GM18502 (cell line): ENCODE results near the gene FASN.

Experiments used
- ATAC-seq: cut with Tn5 transposase; IDR thresholded peaks from one replicate; pipeline ENCODE4 v1.9.1; 2021; ENCODE audit warnings: mild to moderate bottlenecking; ENCODE audit not compliant: unreplicated experiment, poor library complexity

The FASN gene

GRCh38 chr17:82089723-82090548 lies 8.1 kb downstream of the FASN start:
- ATAC-seq, result no peak

DNA sequence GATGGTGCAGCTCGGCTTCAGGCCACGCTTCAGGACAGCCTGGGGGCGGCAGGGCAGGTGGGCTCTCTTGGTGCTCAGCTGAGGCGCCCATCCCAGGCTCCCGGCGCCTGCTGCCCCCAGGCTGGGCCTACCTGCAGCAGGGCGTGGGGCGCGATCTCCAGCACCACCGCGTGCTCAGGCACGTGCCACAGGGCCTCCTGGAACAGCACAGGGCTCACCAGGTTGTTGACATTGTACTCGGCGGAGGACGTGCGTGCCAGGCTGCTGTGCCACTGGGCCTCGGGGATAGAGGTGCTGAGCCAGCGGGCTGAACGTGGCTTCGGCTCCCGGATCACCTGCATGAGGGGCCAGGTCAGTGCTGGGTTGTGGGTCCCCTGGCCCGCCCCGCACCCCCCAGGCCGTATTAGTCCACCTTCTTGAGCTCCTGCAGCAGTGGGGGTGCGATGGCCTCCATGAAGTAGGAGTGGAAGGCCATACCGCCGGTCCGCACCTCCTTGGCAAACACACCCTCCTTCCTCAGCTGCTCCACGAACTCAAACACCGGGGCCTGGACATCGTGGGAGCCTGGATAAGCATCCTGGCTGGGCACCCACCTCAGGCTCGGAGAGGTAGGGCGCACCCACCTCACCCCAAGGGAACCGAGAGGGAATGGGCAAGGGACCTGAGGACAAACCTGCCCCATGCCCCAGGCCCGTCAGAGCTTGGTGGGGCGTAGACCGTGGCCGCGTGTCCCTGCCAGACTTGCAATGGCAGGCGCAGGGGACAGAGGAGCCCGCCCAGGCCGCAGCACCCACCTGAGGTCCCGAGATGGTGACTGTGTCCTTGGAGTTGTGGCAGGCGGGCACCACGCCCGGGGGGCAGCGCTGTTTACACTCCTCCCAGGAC lies 9.0 kb downstream of the FASN start:
- no peak for ATAC-seq

- no peak for ATAC-seq
Observed at GRCh38 chr17:82087961-82088837, 9.8 kb downstream of the FASN start.

DNA sequence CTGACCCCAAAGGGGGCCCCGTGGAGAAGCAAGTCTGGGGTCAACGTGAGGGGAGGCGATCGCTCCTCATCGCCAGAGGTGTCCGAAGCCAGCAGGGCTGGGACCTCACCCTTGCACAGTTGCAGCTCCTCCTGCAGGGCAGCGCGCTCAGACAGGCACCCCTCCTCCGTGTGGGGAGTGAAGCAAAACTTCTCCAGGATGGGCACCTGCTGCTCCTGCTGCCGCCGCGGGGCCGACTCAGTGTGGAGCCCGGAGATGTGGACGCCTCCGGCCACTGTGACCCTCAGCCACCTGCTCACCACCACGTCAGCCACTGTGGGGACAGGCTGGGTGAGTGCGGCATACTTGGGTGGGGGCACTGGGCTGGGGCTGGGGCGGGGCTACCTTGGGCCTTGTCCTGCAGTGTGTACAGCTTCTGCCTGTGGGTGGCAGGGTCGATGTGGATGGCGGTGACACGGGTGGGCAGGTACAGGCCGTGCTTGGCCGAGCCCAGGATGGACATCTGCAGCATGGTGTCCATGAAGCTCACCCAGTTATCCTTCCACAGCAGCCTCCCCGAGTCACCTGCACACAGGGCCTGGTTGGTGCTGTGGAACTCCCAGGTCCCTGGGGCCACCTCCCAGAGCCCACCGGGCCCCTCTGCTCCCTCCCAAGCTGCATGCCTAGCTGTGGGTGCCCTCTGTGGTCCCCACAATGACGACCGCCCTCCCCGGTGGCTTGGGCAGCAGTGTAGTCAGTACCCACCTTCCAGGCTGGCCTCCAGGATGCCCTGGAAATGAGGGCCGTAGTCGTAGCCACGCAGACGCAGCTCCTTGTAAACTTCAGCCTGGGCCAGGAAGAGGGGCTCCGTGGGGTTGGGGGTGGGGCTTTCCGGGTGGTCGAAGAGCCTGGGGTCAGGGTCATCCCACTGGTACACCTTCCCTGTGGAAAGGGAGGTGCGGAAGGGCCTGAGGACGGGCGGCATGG lies 10.8 kb downstream of the FASN start:
- ATAC-seq, result no peak

DNA sequence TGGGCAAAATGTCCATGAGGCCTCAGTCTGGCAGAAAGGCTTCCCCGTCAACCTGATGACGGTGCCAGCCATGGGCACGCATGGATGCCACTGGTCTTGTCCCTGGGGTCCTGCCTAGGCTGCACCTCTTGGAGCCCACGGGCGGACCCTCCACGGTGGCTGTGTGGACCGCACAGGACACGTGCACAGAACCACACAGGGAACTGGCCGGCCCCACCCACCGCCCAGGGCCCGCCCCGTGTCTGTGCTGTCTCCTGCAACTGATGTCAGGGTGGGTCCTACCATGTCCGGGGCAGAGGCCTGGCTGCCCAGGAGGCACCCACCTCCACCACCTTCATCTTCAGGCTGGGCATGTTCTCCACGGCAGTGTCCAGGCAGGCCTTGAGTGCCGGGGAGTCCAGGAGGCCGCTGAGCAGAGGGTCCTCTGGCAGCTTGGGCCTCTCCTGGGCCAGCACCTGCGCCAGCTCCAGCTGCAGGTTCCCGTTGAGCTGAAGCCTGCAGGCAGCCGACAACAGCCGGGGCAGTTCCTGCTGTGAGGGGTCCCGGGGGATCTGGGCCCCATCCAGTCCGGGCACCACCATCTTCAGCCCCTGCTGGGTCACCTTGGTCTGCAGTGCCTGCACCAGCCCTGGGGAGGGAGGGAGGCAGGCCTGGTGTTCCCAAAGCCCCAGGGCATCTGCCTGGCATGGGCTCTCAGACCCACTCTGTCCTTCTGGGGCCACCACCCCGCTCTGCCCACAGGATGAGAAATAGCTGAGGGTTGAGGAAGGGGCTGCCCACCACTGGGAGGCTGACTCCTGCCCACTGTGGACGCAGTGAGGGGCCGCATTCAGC lies 11.9 kb downstream of the FASN start:
- ATAC-seq, result no peak

GRCh38 chr17:82085031-82085861 lies 12.8 kb downstream of the FASN start:
- no peak for ATAC-seq

DNA sequence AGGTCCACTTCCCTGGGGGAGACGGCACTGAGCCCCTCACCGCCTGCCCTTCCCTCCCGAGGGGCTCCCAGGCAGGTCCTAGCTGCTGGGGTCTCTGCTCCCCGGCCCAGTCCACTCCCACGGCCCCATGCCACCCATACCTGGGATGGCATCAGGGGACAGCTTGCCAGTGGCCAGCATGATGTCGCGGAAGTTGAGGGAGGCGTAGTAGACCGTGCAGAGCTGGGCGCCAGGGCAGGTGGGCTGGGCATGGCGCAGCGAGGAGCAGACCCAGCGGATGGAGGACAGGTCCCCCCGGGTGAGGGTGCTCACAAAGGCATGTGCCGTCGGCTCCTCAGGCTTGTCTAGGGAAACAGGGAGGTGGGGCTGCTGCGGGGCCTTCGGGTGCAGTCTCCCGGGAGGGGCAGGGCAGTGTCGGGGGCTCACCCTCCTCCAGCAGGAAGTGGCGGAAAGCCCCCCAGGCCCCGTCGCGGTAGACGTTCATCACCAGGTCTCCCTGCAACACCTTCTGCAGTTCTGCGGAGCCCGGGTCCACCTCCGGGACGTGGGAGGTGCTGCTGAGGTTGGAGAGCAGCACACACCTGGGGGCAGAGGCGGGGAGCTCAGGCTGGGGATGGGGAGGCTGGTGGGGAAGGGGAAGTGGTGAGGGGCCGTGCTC lies 13.5 kb downstream of the FASN start:
- ATAC-seq, result no peak

DNA sequence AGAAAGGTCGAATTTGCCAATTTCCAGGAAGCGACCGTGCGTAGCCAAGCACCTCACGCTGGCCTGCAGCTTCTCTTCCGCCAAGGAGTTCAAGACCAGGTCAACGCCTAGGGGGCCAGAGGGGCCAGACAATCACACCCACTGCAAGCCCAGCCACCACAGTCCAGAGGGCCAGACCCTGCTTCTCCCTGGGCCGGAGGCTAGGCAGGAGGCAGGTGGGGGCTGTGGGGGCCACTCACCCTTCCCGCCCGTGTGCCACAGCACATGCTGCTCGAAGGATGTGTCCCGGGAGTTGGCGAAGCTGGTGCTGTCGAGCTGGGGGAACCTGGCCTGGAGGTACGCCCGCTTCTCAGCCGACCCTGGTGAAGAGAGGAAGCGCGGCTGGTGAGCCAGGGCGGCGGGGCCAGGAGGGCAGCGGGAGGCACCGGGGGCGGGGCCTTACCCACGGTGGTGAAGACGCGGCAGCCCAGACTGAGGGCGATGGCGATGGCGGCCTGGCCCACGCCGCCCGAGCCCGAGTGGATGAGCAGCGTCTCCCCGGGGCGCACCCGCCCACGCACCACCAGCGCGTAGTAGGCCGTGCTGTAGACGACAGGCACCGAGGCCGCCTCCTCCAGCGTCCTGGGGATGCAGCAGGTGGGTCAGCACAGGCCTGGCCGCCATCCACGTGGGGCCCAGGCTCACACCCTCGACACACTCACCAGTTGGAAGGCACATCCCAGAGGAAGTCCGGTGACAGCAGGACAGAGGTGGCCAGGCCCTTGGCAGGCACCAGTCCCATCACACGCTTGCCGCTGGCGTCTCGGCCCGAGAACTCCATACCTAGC lies 14.3 kb downstream of the FASN start:
- ATAC-seq, result no peak

GRCh38 chr17:82083009-82083408 lies 15.0 kb downstream of the FASN start:
- ATAC-seq, result no peak

DNA sequence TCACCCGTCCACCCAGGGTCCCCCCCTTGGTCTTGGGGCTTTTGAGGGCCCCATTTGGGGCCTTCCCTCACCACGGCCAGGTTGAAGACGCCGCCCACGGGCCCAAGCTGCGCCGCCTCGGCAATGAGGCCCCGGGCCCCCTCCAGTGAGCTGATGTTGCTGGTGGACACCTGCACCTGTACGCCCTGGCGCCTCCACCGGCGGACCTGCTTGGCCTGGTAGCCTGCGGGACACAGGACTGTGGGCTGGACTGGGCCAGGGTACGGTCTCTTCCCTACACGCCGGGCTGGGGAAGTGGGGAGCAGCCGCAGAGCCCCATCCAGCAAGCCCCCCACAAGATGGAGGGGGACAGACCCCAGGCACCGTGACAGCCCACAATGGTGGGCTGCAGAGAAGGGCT lies 15.6 kb downstream of the FASN start:
- no peak for ATAC-seq

GRCh38 chr17:82081966-82082365 lies 16.1 kb downstream of the FASN start:
- no peak for ATAC-seq

DNA sequence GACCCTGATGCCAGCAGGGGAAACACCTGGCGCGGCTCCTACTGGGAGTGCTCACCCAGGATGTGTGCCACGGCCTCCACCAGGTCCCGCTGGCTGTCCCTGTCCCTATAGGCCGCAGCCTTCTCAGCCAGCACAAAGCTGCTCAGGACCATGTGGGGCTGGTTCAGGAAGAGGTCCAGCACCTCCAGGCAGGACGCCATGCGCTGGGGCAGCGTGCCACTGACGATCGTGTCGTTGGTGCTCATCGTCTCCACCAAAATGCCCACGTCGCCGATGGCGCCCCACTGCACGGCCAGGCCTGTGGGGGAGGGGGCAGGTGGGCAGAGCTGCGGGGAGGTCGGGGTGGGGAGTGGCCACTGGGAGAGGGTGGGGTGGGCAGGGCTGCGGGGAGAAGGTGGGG lies 16.5 kb downstream of the FASN start:
- no peak for ATAC-seq

GRCh38 chr17:82080789-82081464 lies 17.1 kb downstream of the FASN start:
- no peak for ATAC-seq

- no peak for ATAC-seq
Observed at GRCh38 chr17:82080048-82080788, 17.8 kb downstream of the FASN start.

DNA sequence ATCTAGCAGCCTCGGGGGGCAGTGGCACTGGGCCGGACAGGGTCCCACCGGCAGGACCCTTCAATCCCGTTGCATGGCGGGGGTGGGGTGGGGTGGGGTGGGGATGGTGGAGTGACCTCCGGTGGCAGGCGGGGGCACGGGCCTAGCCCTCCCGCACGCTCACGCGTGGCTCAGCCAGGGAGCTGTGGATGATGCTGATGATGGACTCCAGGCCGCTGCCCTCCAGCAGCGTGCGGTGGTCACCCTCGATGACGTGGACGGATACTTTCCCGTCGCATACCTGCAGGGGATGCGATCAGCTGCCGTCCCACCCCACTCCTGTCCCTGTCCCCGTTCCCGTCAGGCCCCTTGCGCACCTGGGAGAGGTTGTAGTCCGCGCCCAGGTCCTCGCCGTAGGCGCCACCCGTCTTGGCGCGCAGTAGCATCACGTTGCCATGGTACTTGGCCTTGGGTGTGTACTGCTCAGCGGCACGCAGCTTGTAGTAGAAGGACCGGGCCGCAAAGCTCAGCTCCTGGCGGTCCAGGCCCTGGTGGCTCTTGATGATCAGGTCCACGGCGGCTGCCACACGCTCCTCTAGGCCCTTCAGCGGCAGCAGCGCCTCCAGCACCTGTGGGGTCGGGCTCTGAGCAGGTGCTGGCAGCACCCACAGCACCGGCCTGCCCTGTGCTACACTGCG lies 18.9 kb downstream of the FASN start:
- ATAC-seq, result no peak
